ENCODE data around the gene ITGA1.

ITGA1 gene

GRCh38 chr5:53006911-53007890 is 219.5 kb downstream of the ITGA1 start:
- no peak for FAIRE-seq

- no peak for FAIRE-seq
Observed at GRCh38 chr5:53008751-53009150, 221.0 kb downstream of the ITGA1 start.

Data from A204.1 (cell line).